ENCODE data around the gene XYLT1.

Gene XYLT1

DNA sequence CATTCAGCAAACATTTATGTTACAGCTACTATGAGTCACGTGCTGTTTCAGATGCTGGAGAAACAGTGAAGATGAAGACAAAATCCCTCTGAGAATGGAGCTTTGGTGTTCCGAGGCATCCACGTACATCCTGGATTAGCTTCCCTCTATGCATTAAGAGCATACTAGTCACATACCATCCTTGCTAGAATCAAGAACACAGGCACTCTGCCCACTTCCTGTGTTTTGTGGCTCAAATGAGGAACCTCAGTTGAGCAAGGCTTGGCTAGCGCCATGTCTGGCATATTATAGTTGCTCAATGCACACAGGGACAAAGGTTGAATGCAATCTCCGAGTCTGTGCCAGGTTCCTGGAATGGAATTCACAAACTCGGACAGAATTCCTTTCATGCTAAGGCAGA lies 297.5 kb downstream of the XYLT1 start:
- peak; percentile 88 to 96 for DNase-seq

DNA sequence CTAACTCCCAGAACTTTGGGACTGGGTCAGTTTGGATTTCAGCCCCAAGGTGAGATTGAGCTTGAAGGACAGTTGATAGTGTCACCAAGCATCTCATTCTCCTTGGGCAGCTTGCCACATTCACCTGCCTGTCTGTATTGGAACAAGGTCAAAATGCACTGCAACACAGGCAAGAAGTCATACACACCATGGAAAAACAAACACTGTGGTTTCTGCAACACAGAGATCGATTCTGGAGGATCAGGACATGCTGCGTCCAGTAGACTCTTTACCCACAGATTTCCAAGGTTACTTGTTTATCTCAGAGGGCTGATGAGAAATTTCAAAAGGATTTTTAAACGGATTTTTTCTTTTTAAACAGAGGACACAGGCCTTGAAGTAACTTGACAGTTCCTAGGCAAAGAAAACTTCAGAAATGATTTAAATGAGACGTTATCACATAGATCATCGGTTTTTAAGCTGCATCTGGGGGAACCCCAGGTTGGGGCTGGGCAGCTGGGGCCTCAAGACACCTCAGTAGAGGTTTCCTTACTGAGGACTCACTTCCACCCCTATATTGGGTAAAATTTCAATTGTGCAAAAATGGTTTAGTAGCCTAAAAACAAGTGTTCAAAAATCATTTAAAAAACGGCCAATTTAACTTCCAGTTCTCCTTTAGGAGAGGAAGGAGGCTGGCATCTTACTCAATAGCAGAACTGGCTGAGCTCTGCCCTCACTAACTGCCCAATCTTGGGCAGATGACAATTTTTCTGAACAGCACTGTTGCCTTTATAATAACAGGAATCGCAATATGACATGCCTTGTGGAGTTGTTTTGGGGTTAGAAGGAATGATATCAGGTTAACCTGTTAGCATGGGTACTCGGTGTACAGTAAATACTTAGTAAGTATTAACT lies 299.3 kb downstream of the XYLT1 start:
- peak; percentile 77 to 84 for DNase-seq

DNA sequence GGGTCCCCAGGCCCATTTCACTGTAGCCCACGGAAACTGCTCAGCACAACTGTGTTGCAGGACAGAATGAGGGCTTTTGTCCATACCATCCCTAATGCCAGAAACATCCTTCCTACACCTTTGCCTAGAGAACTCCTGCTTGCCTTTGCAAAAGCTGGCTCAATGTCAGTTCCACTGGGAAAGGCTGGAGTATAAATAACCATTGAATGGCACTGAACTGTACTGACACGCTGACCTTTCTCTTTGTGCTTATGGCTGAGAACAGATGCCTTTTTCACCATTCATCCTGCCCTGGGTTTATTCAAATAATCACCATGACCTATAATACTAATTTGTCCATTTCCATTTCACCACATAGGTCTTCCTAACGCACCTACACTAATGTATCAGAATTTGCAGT lies 300.3 kb downstream of the XYLT1 start:
- no peak for DNase-seq

DNA sequence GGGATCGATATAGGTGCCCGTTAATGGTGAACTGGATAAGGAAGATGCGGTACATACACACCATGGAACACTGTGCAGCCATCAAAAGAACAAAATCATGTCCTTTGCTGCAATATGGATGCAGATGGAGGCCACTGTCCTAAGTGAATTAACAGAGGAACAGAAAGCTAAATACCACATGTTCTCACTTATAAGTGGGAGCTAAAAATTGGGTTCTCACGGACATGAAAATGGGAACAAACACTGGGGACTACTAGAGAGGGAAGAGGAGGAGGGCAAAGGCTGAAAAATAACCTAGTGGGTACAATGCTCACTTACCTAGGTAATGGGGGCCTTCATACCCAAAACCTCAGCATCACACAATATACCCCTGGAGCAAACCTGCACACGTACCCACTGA lies 302.6 kb downstream of the XYLT1 start:
- peak; percentile 19 to 71 for DNase-seq

DNA sequence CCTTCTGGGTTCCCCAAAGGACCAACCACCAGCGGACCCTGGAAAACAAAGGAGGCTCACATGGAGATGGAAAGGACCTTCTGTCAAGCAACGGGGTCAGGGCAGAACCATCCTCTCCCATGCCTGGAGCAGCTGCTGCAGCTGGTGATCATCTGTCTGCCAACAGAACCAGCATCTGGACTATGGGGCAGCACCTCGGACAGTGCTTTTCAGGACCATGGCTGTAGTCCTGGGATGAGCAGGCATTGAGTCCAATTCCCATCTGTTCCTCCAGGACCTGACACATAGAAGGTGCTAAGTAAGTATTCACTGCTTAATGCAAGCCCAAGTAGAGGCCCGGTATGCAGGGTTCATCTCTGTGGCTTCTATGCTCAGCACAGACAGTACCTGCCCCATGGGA lies 304.7 kb downstream of the XYLT1 start:
- no peak for DNase-seq

DNA sequence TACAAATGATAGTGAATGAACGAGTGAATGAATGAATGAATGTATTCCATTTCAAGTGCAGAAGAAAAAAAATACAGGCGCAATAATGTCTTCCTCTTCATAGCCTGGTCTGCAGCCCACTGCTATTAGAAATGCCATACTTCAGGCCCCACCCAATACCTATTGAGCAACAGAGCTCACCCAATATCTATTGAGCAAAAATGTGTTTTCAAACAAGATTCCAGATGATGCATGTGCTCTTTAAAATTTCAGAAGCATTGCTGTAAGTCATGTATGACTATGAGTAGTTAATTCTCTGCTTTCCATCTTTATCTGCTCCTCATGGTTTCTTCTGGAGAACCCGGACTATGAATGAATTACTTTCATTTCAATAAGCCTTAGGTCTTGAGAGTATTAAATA lies 308.2 kb downstream of the XYLT1 start:
- DNase-seq, result peak; percentile 97 to 98

DNA sequence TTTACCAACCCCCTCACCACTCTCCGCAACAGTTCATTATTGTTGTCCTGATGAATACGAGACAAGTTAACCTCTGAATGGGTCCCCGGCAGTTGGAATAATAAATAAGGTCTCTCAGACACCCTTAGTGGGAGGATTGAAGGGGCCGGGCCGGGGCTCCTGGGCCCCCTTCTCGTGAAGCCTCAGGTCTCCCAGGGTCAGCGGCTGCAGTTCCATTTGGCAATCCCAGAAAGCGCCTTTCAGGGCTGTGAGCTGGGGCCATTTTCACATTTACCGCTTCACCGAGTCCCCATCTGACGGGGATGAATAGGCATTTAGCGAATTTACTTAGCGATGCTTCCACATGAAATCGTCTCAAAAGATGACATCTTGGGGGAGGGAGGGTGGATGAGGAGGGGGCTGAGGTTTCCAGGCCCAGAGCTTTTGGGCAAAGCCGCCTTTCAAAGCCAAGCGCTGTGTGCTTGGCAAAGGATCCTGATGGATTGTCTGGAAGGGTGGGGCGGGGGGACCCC lies 309.8 kb downstream of the XYLT1 start:
- DNase-seq, result no peak

DNA sequence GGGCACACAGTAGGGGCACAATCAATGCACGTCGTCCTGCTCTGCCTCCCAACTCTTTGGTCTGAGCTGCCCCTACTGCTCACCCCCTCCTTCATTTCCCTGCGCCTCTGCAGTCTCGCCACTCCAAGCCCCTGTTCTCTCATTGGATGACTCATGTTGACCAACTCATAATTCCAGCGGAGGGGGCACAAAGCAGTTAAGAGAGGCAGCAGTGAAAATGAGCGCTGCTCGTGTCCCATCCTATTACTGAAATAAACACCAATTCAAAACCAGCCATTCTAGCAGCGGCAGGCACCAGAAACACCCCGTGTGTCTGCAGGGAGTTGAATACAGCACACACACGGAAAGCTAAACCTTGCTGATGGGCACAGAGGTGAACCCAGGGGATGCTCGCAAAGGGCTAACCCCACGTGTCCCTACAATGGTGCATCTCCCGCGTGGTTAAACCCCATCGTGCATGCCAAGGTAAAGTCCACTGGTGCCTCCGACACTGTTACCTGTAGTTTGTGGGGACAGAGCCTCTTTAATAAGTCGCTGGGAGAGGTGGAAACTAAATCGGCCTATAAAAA lies 310.4 kb downstream of the XYLT1 start:
- DNase-seq, result no peak

DNA sequence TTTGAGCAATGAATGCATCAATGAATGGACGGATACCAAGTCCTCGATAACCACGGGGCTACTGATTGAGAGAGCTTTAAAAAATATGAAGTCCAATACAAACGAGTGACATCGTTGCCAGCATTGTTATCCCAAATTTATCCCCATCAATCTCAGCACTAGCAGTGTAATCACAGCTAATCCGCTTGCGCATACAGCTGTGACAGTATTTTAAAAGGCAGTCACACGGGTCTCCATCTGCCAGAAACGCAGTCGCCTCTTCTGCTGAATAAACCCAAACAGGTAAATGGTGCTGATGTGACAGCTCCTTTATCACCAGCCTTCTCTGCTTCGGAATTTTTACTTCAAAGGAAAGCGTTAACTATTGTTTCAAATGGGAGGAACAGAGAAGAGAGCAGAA lies 311.1 kb downstream of the XYLT1 start:
- DNase-seq, result no peak

DNA sequence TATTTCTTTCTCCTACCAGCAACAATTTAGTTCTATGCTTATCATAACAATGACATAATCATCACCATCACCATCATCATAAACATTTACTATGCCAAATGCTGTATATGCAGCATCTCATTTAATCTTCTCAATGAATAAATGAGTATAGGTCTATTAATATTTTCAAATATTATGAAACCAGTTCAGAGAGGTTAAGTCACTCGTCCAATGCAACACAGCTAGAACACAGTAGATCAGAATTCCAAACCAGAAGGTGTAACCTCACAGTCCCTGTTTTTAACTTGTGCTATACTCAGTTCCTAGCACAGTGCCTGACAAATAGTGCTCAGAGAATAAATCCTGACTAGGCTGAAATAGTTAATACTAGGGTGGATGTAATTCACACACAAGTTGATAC lies 314.8 kb downstream of the XYLT1 start:
- DNase-seq, result no peak

DNA sequence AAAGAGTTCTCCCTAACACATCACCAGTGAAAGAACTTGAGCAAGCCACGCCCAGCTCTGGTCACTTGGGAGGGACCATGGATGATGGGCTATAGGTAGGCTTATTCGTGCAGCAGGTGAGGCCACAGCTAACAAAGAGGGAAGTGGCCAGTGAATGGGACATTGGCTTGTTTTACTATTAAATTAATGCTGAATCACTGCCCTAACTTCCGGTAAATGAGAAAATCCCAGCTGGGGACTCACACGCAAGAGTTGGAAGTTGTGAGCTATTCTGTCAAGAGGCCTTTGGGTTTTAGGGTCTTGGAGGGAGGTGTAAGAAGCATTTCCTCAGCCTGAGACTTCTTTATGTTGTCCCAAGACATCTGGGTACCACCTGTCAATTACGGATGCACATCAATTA lies 315.3 kb downstream of the XYLT1 start:
- DNase-seq, result peak; percentile 60 to 66

DNA sequence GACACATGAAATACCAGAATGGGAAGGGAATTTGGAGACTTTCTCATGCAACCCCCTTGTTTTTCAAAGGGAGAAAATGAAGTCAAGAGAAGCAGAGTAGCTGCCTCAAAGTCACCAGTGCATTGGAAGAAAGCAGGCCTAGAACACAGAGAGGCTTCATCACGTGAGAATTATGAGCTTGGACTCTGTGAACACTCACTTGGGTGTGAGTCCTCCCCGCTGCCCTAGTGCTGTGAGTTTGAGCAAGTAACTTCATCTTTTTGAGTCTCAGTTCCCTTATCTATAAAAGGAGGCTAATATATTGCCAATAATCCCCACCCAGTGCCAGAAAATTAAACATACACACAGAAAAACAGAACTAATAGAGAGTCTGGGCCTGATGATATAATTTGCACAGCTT lies 315.8 kb downstream of the XYLT1 start:
- DNase-seq, result peak; percentile 59 to 77

DNA sequence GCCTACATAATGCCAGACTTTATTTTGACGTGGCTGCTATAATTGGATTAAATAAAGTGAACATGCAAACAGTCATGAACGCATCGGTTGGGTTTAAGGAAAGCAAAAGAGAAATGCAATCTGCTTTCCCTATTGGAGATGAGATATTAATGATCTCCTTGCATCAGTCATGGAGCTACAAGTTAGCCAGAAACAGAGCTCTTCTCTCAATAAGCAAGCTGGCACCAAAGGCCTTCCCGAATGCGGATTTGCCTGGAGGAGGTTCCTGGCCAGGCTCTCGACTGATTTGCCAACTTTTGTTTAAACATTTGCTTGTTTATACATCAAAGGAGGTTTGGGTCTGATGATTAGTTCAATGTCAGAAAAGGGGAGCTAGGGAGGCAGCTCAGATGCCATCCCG lies 318.4 kb downstream of the XYLT1 start:
- DNase-seq, result no peak

DNA sequence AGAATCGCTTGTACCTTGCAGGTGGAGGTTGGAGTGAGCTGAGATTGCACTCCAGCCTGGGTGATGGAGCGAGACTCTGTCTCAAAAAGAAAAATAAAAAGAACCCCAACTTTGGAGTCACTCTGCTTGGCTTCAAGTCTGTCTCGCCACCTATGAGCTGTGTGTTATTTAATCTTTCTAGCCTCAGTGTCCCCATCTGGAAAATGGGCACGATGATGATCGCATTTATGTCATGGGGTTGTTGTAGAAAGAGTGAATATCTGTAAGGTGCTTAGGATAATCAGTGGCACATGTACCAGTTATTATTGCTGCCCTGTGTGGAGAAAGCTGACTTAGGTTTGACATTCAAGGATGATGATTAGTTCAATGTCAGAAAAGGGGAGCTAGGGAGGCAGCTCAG lies 319.4 kb downstream of the XYLT1 start:
- no peak for DNase-seq

DNA sequence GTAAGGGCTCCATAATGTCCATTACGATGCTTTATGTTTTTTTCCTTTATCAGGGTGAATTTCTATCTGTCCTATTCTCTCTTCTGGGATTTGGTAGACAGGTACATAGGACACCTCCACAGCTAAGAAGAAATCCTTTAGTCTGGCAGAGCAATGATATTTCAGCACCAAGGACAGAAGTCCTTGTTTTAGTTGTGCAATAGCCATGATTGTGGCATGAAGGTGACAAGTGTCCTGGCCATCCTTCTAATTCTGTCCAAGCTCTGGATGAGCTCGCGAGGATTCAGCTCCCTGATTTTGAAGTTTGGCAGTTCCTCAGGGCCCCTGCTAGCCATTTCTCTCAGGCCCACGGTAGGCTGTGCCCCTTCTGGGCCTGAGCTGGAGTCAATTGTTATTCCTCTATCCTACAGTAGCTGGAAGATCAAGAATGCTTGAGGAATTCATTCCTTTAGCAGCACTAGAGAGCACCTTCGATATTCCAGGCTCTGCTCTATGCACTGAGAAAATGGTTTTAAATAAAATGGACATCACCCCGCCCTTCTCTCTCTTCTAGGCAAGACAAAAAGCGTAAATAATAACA lies 320.8 kb downstream of the XYLT1 start:
- DNase-seq, result no peak

DNA sequence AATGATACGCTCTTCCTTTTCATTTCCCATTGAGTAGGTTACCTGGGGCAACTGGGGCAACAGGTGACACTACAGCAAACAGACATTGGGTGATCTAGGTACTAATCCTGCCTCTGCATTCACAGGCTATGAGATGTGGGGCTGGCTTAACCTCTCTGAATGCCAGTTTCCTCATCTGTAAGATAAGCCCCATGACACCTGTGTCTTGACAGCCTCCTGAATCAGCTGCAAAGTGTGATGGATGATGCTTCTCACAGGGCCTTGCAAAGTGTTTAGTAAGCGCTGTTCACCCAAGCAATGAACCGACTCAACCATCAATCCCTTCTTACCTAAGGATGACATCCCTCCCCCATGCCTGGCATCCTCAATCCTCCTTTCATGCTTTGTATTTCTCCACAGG lies 322.8 kb downstream of the XYLT1 start:
- no peak for DNase-seq

DNA sequence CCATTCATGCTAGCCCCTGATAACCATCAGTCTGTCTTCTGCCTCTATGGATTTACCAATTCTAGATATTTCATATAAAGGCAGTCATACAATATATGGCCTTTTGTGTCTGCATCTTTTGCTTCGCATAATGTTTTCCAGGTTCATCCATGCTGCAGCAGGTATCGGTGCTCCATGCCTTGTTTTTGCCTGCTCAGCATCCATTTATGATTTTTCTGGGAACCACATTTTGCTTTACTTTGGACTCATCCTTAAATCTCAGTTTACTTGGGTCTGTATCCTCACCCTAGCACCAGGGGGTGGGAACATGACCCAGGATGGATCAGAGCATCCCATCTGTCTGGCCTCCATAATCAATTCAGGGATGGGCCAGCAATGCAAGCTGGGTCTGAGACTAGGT lies 325.7 kb downstream of the XYLT1 start:
- DNase-seq, result no peak

DNA sequence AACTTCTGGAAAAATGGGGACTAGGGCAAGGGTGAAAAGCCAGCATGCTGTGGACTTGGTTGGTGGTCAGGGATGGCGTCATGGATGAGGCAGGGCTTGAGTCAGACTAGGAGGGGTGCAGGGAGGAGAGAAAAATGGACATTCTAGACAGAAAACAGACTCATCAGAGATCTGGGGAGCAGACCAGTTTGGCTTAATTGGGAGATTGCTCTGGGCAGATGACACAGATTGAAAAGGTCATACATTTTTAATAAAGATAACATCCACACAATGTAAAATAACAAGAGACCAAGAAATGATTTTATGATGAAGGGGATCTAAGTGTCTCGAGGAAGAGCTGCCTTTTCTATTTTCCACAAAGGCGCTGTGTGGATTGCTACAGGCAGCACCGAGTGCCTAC lies 326.3 kb downstream of the XYLT1 start:
- DNase-seq, result no peak

DNA sequence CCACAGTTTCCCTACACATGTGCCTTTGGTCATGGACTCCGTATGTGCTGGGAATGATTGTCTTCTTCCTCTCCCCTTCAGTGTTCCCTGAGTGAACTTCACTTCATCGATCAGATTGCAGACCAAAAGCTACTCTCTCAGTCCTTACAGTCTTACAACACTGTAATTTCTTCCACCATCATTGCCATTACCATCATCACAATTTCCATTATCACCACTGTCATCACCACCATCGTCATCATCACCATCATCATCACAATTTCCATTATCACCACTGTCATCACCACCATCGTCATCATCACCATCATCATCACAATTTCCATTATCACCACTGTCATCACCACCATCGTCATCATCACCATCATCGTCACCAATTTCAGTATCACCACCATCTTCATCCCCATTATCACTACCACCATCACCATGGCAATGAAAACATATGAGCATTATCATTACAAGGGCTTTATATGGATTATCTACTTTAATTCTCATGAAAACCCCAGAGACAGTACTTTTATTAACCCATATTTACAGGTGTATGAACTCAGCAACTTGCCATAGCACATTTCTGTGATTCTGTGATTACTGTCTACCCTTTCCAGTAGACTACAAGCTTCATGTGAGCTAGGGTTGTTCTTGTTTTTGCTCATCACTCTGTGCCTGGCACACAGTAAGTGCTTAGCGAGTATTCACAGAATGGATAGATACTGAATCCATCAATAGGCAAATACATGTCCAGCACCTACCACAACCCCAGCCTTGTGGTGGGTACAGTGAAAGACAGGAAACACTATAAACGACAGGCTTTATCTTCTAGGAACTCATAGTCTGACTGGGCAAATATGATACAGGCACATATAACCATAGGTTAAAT lies 327.0 kb downstream of the XYLT1 start:
- no peak for DNase-seq

DNA sequence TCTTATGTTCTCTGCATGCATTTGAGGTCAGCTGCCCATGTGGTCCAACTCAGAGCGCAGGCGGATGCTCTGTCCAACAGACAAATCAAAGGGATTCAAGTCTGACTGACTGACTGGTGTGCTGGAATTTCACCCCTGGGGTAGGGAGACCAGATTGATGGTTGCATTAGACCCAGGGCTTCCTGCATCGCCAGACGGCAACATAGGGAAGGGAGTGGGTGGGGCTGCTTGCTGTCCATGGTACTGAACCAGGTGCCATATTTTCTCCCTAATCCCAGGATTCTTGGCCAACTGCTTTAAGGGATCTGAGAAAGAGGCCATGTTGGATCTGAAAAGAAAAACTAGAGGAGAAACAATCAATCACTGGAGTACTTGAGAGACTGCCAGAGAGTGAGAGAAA lies 332.0 kb downstream of the XYLT1 start:
- DNase-seq, result no peak

DNA sequence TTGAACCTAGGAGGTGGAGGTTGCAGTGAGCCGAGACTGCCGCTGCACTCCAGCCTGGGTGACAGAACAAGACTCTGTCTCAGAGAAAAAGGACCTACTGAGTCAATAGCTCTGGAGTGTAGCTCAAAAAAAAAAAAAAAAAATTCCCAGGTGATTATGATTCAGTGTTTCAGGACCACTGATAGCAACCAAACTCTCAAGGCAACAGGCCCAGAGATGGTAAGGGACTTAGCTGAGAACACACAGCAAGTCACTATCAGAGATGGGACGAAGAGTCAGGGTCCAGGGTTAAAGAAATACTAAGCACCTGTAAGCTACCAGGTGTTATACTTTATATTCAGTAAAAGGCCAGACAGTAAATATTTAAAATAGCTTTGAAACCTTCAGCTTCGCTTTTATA lies 335.3 kb downstream of the XYLT1 start:
- DNase-seq, result no peak

DNA sequence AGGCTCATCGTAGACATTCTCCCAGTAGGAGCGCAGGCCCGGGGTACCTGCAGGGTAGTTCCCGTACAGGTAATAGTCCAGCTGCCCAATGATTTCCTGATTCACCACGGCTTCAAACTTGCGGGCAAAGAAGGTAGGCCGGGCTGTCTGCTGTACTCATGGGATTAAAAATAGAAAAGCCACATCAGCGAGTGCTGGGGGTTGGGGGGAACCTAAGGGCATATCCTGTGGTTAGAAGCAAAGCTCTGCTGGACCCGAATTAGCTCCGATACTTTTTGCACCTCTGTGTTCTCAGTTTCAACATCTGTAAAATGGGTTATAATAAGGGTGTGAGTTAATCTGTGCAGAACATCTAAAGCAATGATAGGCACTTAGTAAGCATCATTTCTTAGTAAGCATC lies 336.2 kb downstream of the XYLT1 start:
- no peak for DNase-seq

DNA sequence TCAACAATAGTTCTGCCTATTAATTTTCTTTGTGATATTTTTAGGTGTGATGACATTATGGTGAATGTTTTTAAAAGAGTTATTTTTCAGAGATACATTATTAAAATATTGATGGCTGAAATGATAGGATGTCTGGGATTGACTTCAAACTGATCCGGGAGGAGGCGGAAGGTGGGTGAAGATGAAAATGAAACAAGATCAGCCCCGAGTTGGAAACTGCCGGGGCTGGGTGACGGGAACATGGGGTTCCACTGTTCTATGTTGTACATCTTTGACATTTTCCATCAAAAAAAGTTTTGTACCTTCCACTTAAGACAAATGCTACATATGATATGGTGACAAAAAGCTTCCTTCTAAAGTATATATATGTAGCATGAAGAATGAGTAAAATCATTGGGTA lies 336.9 kb downstream of the XYLT1 start:
- no peak for DNase-seq
